Measurements from ENCODE around the gene EYA3. TPM values are rescaled to one million over a fixed set of nuclear protein-coding genes. Genes with fewer than 3 reads are reported as not detected.

EYA3 gene
- total RNA-seq, 1 donor: 21.9 TPM

GRCh38 chr1:28086651-28087050 lies 1.8 kb downstream of the EYA3 start:
- TF ChIP-seq CTCF (IDR thresholded peaks at IDR 0.05; ENCODE audit: insufficient read depth, low read length): no peak
- DNase-seq (ENCODE audit: low read depth): no peak
- H3K4me3 ChIP-seq (ENCODE audit: low read depth, low read length): peak overlapping the region; percentile 9

- H3K4me3 ChIP-seq (ENCODE audit: low read depth, low read length): no peak overlapping the region
- DNase-seq (ENCODE audit: low read depth): no peak
- TF ChIP-seq CTCF (IDR thresholded peaks at IDR 0.05; ENCODE audit: insufficient read depth, low read length): no peak
Observed at GRCh38 chr1:28085129-28085528, 3.3 kb downstream of the EYA3 start.

- TF ChIP-seq CTCF (IDR thresholded peaks at IDR 0.05; ENCODE audit: insufficient read depth, low read length): no peak
- DNase-seq (ENCODE audit: low read depth): no peak
- H3K4me3 ChIP-seq (ENCODE audit: low read depth, low read length): no peak overlapping the region
Observed at GRCh38 chr1:28083876-28084275, 4.5 kb downstream of the EYA3 start.

GRCh38 chr1:28078680-28079626 lies 9.5 kb downstream of the EYA3 start:
- H3K4me3 ChIP-seq (ENCODE audit: low read depth, low read length): no peak overlapping the region
- no peak for TF ChIP-seq CTCF (IDR thresholded peaks at IDR 0.05; ENCODE audit: insufficient read depth, low read length)
- peak; percentile 62 for DNase-seq (ENCODE audit: low read depth)

GRCh38 chr1:28078262-28078661 lies 10.1 kb downstream of the EYA3 start:
- no peak overlapping the region for H3K4me3 ChIP-seq (ENCODE audit: low read depth, low read length)
- no peak for DNase-seq (ENCODE audit: low read depth)
- no peak for TF ChIP-seq CTCF (IDR thresholded peaks at IDR 0.05; ENCODE audit: insufficient read depth, low read length)

- no peak overlapping the region for H3K4me3 ChIP-seq (ENCODE audit: low read depth, low read length)
- TF ChIP-seq CTCF (IDR thresholded peaks at IDR 0.05; ENCODE audit: insufficient read depth, low read length): no peak
- DNase-seq (ENCODE audit: low read depth): no peak
Observed at GRCh38 chr1:28074892-28075511, 13.4 kb downstream of the EYA3 start.

Measured in fibroblast of the aortic adventitia (primary cell).